A673 (cell line): ENCODE data around the gene CGN.

Source experiments
- EZH2 ChIP-seq: fragments of 200-600 bp; sonication (generic); IDR thresholded peaks from 2 replicates; pipeline ENCODE4 v1.6.1; 2017; ENCODE audit warnings: borderline replicate concordance, low read depth, mild to moderate bottlenecking, mixed read lengths, antibody characterized with exemption, low read length; ENCODE audit not compliant: poor library complexity, severe bottlenecking
- TF ChIP-seq, protein P1 (sequence below): fragments of 300-800, 200-600 bp; sonication (generic); conservative IDR thresholded peaks from 2 replicates; pipeline ENCODE4 v1.5.1; 2017; ENCODE audit warnings: low read depth, mild to moderate bottlenecking, antibody characterized with exemption, low read length, moderate library complexity, mixed read lengths

DNA sequence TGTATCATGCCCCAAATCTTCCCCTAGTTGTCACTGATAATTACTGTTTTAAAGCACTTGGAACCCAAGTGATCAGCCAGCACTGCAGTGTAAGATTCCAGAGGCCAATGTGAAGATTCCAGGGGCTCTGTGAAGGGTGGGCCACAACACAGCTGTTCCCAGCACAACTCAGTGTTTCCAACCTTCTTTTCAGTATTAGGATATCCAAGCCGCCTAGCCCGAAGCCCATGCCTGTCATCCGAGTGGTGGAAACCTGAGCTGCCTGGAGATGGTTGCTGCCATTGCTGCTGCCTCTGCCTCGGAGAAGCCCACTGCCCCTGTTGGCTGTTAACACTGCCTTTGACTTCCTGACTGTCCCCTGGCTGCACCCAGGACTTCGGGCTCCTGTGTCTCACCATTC lies 70.3 kb downstream of the CGN start:
- no peak for TF ChIP-seq EZH2
- TF ChIP-seq, protein P1, sequence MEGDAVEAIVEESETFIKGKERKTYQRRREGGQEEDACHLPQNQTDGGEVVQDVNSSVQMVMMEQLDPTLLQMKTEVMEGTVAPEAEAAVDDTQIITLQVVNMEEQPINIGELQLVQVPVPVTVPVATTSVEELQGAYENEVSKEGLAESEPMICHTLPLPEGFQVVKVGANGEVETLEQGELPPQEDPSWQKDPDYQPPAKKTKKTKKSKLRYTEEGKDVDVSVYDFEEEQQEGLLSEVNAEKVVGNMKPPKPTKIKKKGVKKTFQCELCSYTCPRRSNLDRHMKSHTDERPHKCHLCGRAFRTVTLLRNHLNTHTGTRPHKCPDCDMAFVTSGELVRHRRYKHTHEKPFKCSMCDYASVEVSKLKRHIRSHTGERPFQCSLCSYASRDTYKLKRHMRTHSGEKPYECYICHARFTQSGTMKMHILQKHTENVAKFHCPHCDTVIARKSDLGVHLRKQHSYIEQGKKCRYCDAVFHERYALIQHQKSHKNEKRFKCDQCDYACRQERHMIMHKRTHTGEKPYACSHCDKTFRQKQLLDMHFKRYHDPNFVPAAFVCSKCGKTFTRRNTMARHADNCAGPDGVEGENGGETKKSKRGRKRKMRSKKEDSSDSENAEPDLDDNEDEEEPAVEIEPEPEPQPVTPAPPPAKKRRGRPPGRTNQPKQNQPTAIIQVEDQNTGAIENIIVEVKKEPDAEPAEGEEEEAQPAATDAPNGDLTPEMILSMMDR, result no peak
